Activated T-cell treated with anti-CD3 and anti-CD28 coated beads for 48 hours (primary cell): ENCODE data around the gene FAM229B.
"Not testable (repeated sequence)": the region's sequence is repeated elsewhere in the genome, so short reads cannot be mapped to it uniquely, and the experiment has no call there.

Experiments
- DNase-seq: peaks from one replicate; pipeline ENCODE4 v3.0.0-alpha.2; 2020; ENCODE audit warnings: low read depth

Gene FAM229B

GRCh38 chr6:112087136-112087911 lies at the start of gene FAM229B, which contains the start of gene TUBE1:
Gene FAM229B (plus strand): TSS chr6:112087591. CDS start chr6:112099284, 11,693 bp downstream.
Gene TUBE1 (minus strand): TSS chr6:112087482. CDS start chr6:112087434, 48 bp downstream.
- peak; percentile 83 for DNase-seq

- DNase-seq = no peak
Observed at GRCh38 chr6:112037783-112038216, 49.6 kb upstream of the FAM229B start.

GRCh38 chr6:112038268-112038667 lies 49.1 kb upstream of the FAM229B start:
- no peak for DNase-seq

GRCh38 chr6:112038756-112039430 lies 48.5 kb upstream of the FAM229B start:
- no peak for DNase-seq

- no peak for DNase-seq
Observed at GRCh38 chr6:112039431-112039770, 48.0 kb upstream of the FAM229B start.

- no peak for DNase-seq
Observed at GRCh38 chr6:112040956-112041355, 46.4 kb upstream of the FAM229B start.

GRCh38 chr6:112041535-112041934 lies 45.9 kb upstream of the FAM229B start:
- no peak for DNase-seq

- DNase-seq = peak; percentile 86
Observed at GRCh38 chr6:112043032-112044007, 44.1 kb upstream of the FAM229B start.

GRCh38 chr6:112044196-112044595 lies 43.2 kb upstream of the FAM229B start:
- DNase-seq = no peak

- DNase-seq = no peak
Observed at GRCh38 chr6:112044856-112045255, 42.5 kb upstream of the FAM229B start.

- DNase-seq = not testable (repeated sequence)
Observed at GRCh38 chr6:112047523-112047922, 39.9 kb upstream of the FAM229B start.

GRCh38 chr6:112049026-112049799 lies 38.2 kb upstream of the FAM229B start:
- no peak for DNase-seq

GRCh38 chr6:112049996-112050395 lies 37.4 kb upstream of the FAM229B start:
- DNase-seq = no peak

- no peak for DNase-seq
Observed at GRCh38 chr6:112050429-112050828, 37.0 kb upstream of the FAM229B start.

GRCh38 chr6:112051251-112051740 lies 36.1 kb upstream of the FAM229B start:
- not testable (repeated sequence) for DNase-seq

- no peak for DNase-seq
Observed at GRCh38 chr6:112054001-112054400, 33.4 kb upstream of the FAM229B start, which contains the start of gene CCN6. Gene CCN6 (plus strand): TSS chr6:112054104. CDS start chr6:112054358, 254 bp downstream.

- no peak for DNase-seq
Observed at GRCh38 chr6:112054555-112055190, 32.7 kb upstream of the FAM229B start.

GRCh38 chr6:112058243-112059032 lies 29.0 kb upstream of the FAM229B start:
- no peak for DNase-seq

- DNase-seq = no peak
Observed at GRCh38 chr6:112061605-112062004, 25.8 kb upstream of the FAM229B start.

GRCh38 chr6:112062966-112063365 lies 24.4 kb upstream of the FAM229B start:
- no peak for DNase-seq
